HepG2 (cell line): Measurements from ENCODE around the gene SOX8. TPM values are rescaled to one million over a fixed set of nuclear protein-coding genes. Genes with fewer than 3 reads are reported as not detected.

ENCODE experiments used
- AKAP8 ChIP-seq: sonication (generic); formaldehyde crosslinking; IDR thresholded peaks from 2 replicates; pipeline ENCODE4 v1.5.1; 2020; ENCODE audit warnings: mild to moderate bottlenecking, missing genetic modification reagents
- DMAP1 ChIP-seq: IDR thresholded peaks from 2 replicates; pipeline ENCODE4 v1.6.1; 2016
- DPF2 ChIP-seq: sonication (generic); formaldehyde crosslinking; IDR thresholded peaks from 2 replicates; pipeline ENCODE4 v1.4.0; 2020; ENCODE audit warnings: mild to moderate bottlenecking, low read depth, missing genetic modification reagents, borderline replicate concordance
- ETV5 ChIP-seq: IDR thresholded peaks from 2 replicates; pipeline ENCODE4 v1.6.1; 2018; ENCODE audit warnings: missing biosample characterization, missing genetic modification reagents, inconsistent platforms, borderline replicate concordance
- FOXC1 ChIP-seq: sonication (generic); formaldehyde crosslinking; IDR thresholded peaks from 2 replicates; pipeline ENCODE4 v1.8.0; 2022; ENCODE audit warnings: mild to moderate bottlenecking, missing genetic modification reagents, borderline replicate concordance
- HNF4A ChIP-seq: sonication (generic); formaldehyde crosslinking; IDR thresholded peaks from 2 replicates; pipeline ENCODE4 v1.4.0; 2020; ENCODE audit warnings: missing genetic modification reagents
- HNRNPH1 ChIP-seq: fragments of 200-400 bp; formaldehyde crosslinking; optimal IDR thresholded peaks from 2 replicates; pipeline ENCODE3; 2017; ENCODE audit warnings: mild to moderate bottlenecking, low read depth, low read length
- KLF13 ChIP-seq: sonication (generic); formaldehyde crosslinking; IDR thresholded peaks from 2 replicates; pipeline ENCODE4 v1.4.0; 2020; ENCODE audit warnings: mild to moderate bottlenecking, missing genetic modification reagents
- LCORL ChIP-seq, 2 experiments: fragments of 450-650 bp in 1 of 2; sonication (generic) in 1 of 2; formaldehyde crosslinking in 1 of 2; IDR thresholded peaks; 2 replicates each; pipeline versions ENCODE4 v1.5.0 to v1.6.1; 2017 to 2020; ENCODE audit warnings: antibody characterized with exemption in 1 of 2, missing genetic modification reagents in 1 of 2
- PCBP1 ChIP-seq: fragments of 200-400 bp; formaldehyde crosslinking; IDR thresholded peaks from 2 replicates; pipeline ENCODE4 v1.6.1; 2017; ENCODE audit warnings: mild to moderate bottlenecking, low read depth, low read length, borderline replicate concordance
- POLR2AphosphoS5 ChIP-seq: IDR thresholded peaks from 2 replicates; pipeline ENCODE4 v1.6.1; 2012; ENCODE audit warnings: low read depth, low read length
- PPARG ChIP-seq: conservative IDR thresholded peaks from 2 replicates; pipeline ENCODE4 v1.6.1; 2016; ENCODE audit warnings: missing biosample characterization, missing genetic modification reagents
- ZNF383 ChIP-seq: sonication (generic); formaldehyde crosslinking; IDR thresholded peaks from 2 replicates; pipeline ENCODE4 v1.4.0; 2020; ENCODE audit warnings: missing genetic modification reagents, mild to moderate bottlenecking, borderline replicate concordance
- polyA plus RNA-seq, 8 experiments: library from polyadenylated mRNA; depleted of rRNA in 3 of 8; stranded (reverse) in 7 of 8; unstranded in 1 of 8; fragments of >200 nt; fragmentation: Illumina TruSeq in 4 of 8; extraction: Trizol in 4 of 8; gene quantifications; 2 replicates each; pipeline versions ENCODE4 v1.2.1 to v1.2.3, GENCODE V29; 2011 to 2016; ENCODE audit warnings: low read depth in 4 of 8, missing spikeins in 1 of 8, mixed read lengths in 1 of 8; ENCODE audit not compliant: insufficient read depth in 1 of 8
- total RNA-seq, 5 experiments: library from RNA; depleted of rRNA; stranded (reverse); fragments of >200 nt; fragmentation: Illumina TruSeq; extraction: Trizol; gene quantifications; 2 replicates each; pipeline ENCODE4 v1.2.3, GENCODE V29; 2016; ENCODE audit warnings: low read depth in 1 of 5
- TF ChIP-seq, protein P1 (sequence below): sonication (generic); formaldehyde crosslinking; conservative IDR thresholded peaks from 2 replicates; pipeline ENCODE4 v1.4.0; 2020; ENCODE audit warnings: missing genetic modification reagents
- TF ChIP-seq, protein P2 (sequence below): sonication (generic); formaldehyde crosslinking; IDR thresholded peaks from 2 replicates; pipeline ENCODE4 v1.4.0; 2020; ENCODE audit warnings: mild to moderate bottlenecking, missing genetic modification reagents
- TF ChIP-seq, protein P3 (sequence below): sonication (generic); formaldehyde crosslinking; IDR thresholded peaks from 2 replicates; pipeline ENCODE4 v1.5.1; 2020; ENCODE audit warnings: missing genetic modification reagents, mild to moderate bottlenecking, borderline replicate concordance
- TF ChIP-seq, protein P4 (sequence below): conservative IDR thresholded peaks from 2 replicates; pipeline ENCODE4 v1.6.1; 2018; ENCODE audit warnings: missing genetic modification reagents
- TF ChIP-seq, protein P5 (sequence below): sonication (generic); formaldehyde crosslinking; IDR thresholded peaks from 2 replicates; pipeline ENCODE4 v1.8.0; 2022; ENCODE audit warnings: missing genetic modification reagents, mild to moderate bottlenecking, inconsistent platforms, borderline replicate concordance

Gene SOX8
- total and polyA plus RNA-seq, 2 of the 13 experiments (the other 11 are each of a cell fraction or from before 2014, with no cell fraction given), result 0.20 to 0.28 TPM

- peak; percentile 77 for TF ChIP-seq POLR2AphosphoS5
- TF ChIP-seq AKAP8 (CRISPR knock-in tag), result peak; percentile 85; the same call in 1 of the 2 replicates
- TF ChIP-seq, protein P1, sequence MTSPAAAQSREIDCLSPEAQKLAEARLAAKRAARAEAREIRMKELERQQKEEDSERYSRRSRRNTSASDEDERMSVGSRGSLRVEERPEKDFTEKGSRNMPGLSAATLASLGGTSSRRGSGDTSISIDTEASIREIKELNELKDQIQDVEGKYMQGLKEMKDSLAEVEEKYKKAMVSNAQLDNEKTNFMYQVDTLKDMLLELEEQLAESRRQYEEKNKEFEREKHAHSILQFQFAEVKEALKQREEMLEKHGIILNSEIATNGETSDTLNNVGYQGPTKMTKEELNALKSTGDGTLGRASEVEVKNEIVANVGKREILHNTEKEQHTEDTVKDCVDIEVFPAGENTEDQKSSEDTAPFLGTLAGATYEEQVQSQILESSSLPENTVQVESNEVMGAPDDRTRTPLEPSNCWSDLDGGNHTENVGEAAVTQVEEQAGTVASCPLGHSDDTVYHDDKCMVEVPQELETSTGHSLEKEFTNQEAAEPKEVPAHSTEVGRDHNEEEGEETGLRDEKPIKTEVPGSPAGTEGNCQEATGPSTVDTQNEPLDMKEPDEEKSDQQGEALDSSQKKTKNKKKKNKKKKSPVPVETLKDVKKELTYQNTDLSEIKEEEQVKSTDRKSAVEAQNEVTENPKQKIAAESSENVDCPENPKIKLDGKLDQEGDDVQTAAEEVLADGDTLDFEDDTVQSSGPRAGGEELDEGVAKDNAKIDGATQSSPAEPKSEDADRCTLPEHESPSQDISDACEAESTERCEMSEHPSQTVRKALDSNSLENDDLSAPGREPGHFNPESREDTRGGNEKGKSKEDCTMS (CRISPR knock-in tag), result no peak
- TF ChIP-seq DPF2 (CRISPR knock-in tag), result peak; percentile 69; the same call in 1 of the 2 replicates
- TF ChIP-seq LCORL (IDR thresholded peaks at IDR 0.05), result no peak
- peak; percentile 76; the same call in 1 of the 2 replicates for TF ChIP-seq LCORL (CRISPR knock-in tag; IDR thresholded peaks at IDR 0.05)
- peak; percentile 91; the same call in 1 of the 2 replicates for TF ChIP-seq ZNF383 (CRISPR knock-in tag)
- TF ChIP-seq DMAP1 (CRISPR knock-in tag), result peak; percentile 68
- TF ChIP-seq, protein P2, sequence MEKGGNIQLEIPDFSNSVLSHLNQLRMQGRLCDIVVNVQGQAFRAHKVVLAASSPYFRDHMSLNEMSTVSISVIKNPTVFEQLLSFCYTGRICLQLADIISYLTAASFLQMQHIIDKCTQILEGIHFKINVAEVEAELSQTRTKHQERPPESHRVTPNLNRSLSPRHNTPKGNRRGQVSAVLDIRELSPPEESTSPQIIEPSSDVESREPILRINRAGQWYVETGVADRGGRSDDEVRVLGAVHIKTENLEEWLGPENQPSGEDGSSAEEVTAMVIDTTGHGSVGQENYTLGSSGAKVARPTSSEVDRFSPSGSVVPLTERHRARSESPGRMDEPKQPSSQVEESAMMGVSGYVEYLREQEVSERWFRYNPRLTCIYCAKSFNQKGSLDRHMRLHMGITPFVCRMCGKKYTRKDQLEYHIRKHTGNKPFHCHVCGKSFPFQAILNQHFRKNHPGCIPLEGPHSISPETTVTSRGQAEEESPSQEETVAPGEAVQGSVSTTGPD (CRISPR knock-in tag), result no peak
- peak; percentile 68 for TF ChIP-seq HNRNPH1
- TF ChIP-seq, protein P3, sequence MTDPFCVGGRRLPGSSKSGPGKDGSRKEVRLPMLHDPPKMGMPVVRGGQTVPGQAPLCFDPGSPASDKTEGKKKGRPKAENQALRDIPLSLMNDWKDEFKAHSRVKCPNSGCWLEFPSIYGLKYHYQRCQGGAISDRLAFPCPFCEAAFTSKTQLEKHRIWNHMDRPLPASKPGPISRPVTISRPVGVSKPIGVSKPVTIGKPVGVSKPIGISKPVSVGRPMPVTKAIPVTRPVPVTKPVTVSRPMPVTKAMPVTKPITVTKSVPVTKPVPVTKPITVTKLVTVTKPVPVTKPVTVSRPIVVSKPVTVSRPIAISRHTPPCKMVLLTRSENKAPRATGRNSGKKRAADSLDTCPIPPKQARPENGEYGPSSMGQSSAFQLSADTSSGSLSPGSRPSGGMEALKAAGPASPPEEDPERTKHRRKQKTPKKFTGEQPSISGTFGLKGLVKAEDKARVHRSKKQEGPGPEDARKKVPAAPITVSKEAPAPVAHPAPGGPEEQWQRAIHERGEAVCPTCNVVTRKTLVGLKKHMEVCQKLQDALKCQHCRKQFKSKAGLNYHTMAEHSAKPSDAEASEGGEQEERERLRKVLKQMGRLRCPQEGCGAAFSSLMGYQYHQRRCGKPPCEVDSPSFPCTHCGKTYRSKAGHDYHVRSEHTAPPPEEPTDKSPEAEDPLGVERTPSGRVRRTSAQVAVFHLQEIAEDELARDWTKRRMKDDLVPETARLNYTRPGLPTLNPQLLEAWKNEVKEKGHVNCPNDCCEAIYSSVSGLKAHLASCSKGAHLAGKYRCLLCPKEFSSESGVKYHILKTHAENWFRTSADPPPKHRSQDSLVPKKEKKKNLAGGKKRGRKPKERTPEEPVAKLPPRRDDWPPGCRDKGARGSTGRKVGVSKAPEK, result 0 out of 2 replicates have a peak, but pooled peaks have one; percentile 30
- TF ChIP-seq, protein P4, sequence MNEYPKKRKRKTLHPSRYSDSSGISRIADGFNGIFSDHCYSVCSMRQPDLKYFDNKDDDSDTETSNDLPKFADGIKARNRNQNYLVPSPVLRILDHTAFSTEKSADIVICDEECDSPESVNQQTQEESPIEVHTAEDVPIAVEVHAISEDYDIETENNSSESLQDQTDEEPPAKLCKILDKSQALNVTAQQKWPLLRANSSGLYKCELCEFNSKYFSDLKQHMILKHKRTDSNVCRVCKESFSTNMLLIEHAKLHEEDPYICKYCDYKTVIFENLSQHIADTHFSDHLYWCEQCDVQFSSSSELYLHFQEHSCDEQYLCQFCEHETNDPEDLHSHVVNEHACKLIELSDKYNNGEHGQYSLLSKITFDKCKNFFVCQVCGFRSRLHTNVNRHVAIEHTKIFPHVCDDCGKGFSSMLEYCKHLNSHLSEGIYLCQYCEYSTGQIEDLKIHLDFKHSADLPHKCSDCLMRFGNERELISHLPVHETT (CRISPR knock-in tag), result 0 out of 2 replicates have a peak, but pooled peaks have one; percentile 25
- 0 out of 2 replicates have a peak, but pooled peaks have one; percentile 79 for TF ChIP-seq PCBP1
- peak; percentile 77; the same call in 1 of the 2 replicates for TF ChIP-seq KLF13 (CRISPR knock-in tag)
- TF ChIP-seq, protein P5, sequence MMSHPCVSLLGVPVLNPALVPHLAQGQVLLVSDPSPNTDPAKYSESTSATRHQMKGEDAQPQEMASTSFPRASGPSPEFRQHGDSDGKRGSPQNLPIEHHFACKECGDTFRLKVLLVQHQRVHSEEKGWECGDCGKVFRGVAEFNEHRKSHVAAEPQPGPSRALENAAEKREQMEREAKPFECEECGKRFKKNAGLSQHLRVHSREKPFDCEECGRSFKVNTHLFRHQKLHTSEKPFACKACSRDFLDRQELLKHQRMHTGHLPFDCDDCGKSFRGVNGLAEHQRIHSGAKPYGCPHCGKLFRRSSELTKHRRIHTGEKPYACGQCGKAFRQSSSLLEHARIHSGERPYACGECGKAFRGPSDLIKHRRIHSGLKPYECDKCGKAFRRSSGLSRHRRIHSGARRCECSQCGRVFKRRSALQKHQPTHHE (CRISPR knock-in tag), result peak; percentile 63; the same call in 1 of the 2 replicates
- peak; percentile 69 for TF ChIP-seq ETV5
- TF ChIP-seq PPARG (CRISPR knock-in tag), result no peak
- peak; percentile 48 for TF ChIP-seq FOXC1 (CRISPR knock-in tag)
- peak; percentile 84 for TF ChIP-seq HNF4A (CRISPR knock-in tag)
Measured at GRCh38 chr16:970766-971581, 10.6 kb upstream of the SOX8 start, which contains the start of gene LMF1 (continued).
